ENCODE data around the gene ABI1. TPM values are rescaled to one million over a fixed set of nuclear protein-coding genes. Genes with fewer than 3 reads are reported as not detected.

Gene ABI1
- polyA plus RNA-seq, 2 of the 4 experiments (the other 2 are of a cell fraction) = 35.8 to 67.6 TPM

- CTCF ChIA-PET = no interaction called here
- Histone ChIP-seq H3K4me2 (no peak overlapping the region), H3K27ac (no peak overlapping the region), H3K4me3 (no peak overlapping the region), H3K4me1 (no peaks in the 10 kb centered on the region), H3K9me3 (no peaks in the 10 kb centered on the region)
- TF ChIP-seq HMGXB4 (CRISPR knock-in tag; IDR thresholded peaks at IDR 0.05; ENCODE audit: borderline replicate concordance) (no peak), REST (IDR thresholded peaks at IDR 0.05) (no peak), TP53 (CRISPR knock-in tag; IDR thresholded peaks at IDR 0.05) (no peak)
- ATAC-seq (no peak), FAIRE-seq (no peak), DNase-seq (ENCODE audit: low read depth in 1 of 2, low spot score in 1 of 2) (no peak)
- POLR2A ChIA-PET = no interaction called here
- 91% methylated on average over 1 of the region's 1 CpG for WGBS (ENCODE audit: missing lambda C conversion rate)
Measured at GRCh38 chr10:26737730-26738129, 123.0 kb downstream of the ABI1 start.

GRCh38 chr10:26735435-26735834 lies 125.3 kb downstream of the ABI1 start:
- H3K27ac ChIP-seq = no peak overlapping the region
- no peak for TF ChIP-seq HMGXB4 (CRISPR knock-in tag; IDR thresholded peaks at IDR 0.05; ENCODE audit: borderline replicate concordance)
- no peak for TF ChIP-seq RAD21 (conservative IDR thresholded peaks at IDR 0.05 in 1 of 2, IDR thresholded peaks at IDR 0.05 in 1 of 2)
- no peak for TF ChIP-seq KDM5A (IDR thresholded peaks at IDR 0.05)
- no peak for TF ChIP-seq POLR2AphosphoS2 (conservative IDR thresholded peaks at IDR 0.05; ENCODE audit: low read length)
- no peak for TF ChIP-seq HOXB13 (CRISPR knock-in tag; IDR thresholded peaks at IDR 0.05; ENCODE audit: low read depth)
- TF ChIP-seq NFE2L2 (conservative IDR thresholded peaks at IDR 0.05; ENCODE audit: low read length) = no peak
- no peak for TF ChIP-seq CHD2 (IDR thresholded peaks at IDR 0.05; ENCODE audit: low read length, partially characterized antibody)
- no peak for TF ChIP-seq REST (IDR thresholded peaks at IDR 0.05)
- no peak for TF ChIP-seq KDM1A (IDR thresholded peaks at IDR 0.05; ENCODE audit: low read depth)
- TF ChIP-seq USF2 (IDR thresholded peaks at IDR 0.05) = no peak
- no peak for TF ChIP-seq POLR2A (IDR thresholded peaks at IDR 0.05; ENCODE audit: low read length)
- no peak for TF ChIP-seq JUNB (IDR thresholded peaks at IDR 0.05)
- TF ChIP-seq BCL3 (IDR thresholded peaks at IDR 0.05) = no peak
- TF ChIP-seq ZFP36 (IDR thresholded peaks at IDR 0.05; ENCODE audit: borderline replicate concordance, partially characterized antibody) = no peak
- no peak for TF ChIP-seq CTCF (IDR thresholded peaks at IDR 0.05)
- no peaks in the 10 kb centered on the region for H3K9me3 ChIP-seq
- CTCF ChIA-PET = interaction anchor here (0.9 to 2.7 kb wide), 4 partner anchors 9 to 147 kb away, joined by 3 to 20 read pairs (median 4); no protein-coding TSS in a partner anchor
- FAIRE-seq (no peak), DNase-seq (ENCODE audit: low read depth in 1 of 2, low spot score in 1 of 2) (no peak), ATAC-seq (no peak)
- H3K4me2 ChIP-seq = no peak overlapping the region
- POLR2A ChIA-PET = no interaction called here
- 84% methylated on average over 4 of the region's 4 CpGs for WGBS (ENCODE audit: missing lambda C conversion rate)
- H3K4me1 ChIP-seq = no peaks in the 10 kb centered on the region
- no peak overlapping the region for H3K4me3 ChIP-seq

All from A549 (cell line).